Right ventricle myocardium superior (tissue), 1 donor: ENCODE measurements around the gene MTX2. TPM values are rescaled to one million over a fixed set of nuclear protein-coding genes. Genes with fewer than 3 reads are reported as not detected.
"Not testable (repeated sequence)": the region's sequence is repeated elsewhere in the genome, so short reads cannot be mapped to it uniquely, and the experiment has no call there.

Source experiments
- ATAC-seq: fragments of 200-7000 bp; cut with Tn5 transposase; one replicate; pipeline ENCODE4 v1.9.1; 2020; ENCODE audit warnings: mild to moderate bottlenecking; ENCODE audit not compliant: poor library complexity
- DNase-seq: peaks from one replicate; pipeline ENCODE4 v3.0.0-alpha.2; 2020
- intact Hi-C: fragments of 100-400 bp; cut with DNase I; formaldehyde crosslinking; loops from one replicate; pipeline ENCODE4 v1.11.2; 2022
- total RNA-seq: library from RNA; stranded (reverse); fragmentation: NEBNext Ultra II Directional; extraction: Animal tissue kit (Norgen Biotek cat#: 25700); gene quantifications from one replicate; pipeline ENCODE4 v1.2.1, GENCODE V29; 2021
- donor health status: DM: no; HTN: yes; CAD: no; lungs with severe emphysema.

Gene MTX2
- total RNA-seq, 1 donor from 2014 or later, result 50.3 TPM

- DNase-seq, result no peak
- intact Hi-C loops, result no loop called here
- ATAC-seq, result no peak
These were observed 70.0 kb downstream of the MTX2 start for GRCh38 chr2:176339208-176339607.

- no peak for DNase-seq
- no peak for ATAC-seq
- intact Hi-C loops, result no loop called here
These were observed 87.0 kb downstream of the MTX2 start for GRCh38 chr2:176356251-176356650.

DNA sequence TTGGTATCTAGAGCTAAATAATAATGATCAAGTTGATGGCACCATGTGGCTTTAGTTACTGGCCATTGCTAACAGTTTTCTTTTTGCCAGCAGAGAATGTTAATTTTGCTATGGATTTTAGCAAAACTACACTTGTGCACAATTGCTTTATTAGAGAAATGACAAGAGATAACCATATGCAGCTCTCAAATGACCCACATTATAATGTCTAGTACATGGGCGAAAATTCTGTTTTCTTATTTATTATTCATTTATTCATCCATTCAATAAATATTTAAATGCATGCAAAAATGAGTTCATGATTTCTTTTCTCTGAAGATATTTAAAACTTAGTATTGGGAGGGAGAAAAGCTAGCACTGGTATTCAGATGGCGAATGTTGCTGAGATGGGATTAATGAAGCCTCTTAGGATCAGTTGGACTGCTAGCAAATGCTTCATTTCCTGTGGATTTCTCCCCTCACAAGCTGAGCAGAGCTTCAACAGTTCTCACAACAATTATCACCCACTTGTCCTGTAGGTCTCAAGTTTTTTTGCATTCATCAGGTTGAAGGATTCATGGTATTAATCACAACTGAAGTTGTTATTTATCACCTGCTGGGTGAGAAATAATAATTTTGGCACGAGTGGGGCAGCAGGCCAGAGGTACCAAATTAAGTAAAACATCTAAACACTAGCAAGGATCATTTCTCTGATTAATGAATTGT is 95.2 kb downstream of the MTX2 start:
- ATAC-seq, result no peak
- intact Hi-C loops, result no loop called here
- no peak for DNase-seq

- intact Hi-C loops, result no loop called here
- DNase-seq (no peak), ATAC-seq (no peak)
These were observed 99.1 kb downstream of the MTX2 start for GRCh38 chr2:176368349-176368748.

DNA sequence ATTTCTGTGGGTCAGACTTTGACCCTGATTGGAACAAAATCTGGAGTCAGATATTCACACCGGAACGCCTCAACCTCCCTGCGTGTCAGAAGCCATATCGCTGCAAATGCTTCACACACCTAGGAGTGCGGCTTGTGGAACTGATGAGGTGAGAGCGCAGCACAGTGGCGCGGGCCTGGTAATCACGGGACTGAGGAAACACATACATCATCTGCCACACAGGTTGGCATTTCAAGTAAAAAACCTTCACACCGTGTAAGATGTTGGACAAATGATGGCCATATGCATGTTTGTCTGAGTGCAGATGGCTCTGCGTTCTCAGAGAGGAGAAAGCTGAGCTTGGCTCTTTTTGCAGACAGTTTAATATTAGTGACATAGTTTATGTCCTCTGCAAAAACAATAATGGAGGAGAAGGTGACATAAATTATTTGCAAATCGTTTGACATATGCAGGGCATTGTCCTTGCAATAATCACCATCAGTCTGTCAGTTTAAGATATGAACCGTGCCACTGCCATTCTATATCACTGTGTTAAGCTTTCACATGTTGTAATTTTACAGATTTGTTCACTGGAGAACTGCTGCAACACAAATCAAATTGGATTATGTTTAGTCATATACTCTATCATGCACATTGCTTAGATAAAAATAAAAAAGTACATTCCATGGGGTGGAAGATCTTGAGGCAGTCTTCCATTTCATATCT is 101.4 kb downstream of the MTX2 start:
- intact Hi-C loops, result no loop called here
- no peak for ATAC-seq
- no peak for DNase-seq

DNA sequence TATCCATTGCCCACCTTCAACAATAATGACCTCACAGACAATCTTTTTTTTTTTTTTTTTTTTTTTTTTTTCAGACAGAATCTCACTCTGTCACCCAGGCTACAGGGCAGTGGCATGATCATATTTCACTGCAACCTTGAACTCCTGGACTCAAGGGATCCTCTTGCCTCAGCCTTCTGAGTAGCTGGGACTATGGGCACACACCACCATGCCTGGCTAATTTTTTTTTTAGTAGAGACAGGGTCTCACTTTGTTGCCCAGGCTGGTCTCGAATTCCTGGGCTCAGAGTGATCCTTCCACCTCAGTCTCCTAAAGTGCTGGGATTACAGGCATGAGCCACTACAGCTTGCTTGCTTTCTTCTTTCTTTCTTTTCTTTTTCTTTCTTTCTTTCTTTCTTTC is 103.9 kb downstream of the MTX2 start:
- DNase-seq, ATAC-seq, intact Hi-C loops: not testable (repeated sequence)

DNA sequence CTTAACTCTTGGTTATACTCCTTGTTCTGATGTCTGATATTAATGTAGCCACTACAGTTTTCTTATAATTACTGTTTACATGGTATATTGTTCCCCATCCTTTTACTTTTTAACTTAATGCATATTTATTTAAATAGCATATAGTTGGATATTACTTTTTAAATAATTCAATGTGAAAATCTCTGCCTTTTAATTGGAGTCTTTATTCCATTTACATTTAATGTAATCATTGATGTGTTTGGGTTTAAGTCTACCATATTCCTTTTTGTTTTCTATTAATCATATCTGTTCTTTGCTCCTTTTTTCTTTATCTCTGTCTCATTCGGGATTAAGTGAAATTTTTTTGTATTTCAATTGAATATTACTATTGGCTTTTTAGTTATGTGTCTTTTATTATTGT is 109.1 kb downstream of the MTX2 start:
- no peak for DNase-seq

DNA sequence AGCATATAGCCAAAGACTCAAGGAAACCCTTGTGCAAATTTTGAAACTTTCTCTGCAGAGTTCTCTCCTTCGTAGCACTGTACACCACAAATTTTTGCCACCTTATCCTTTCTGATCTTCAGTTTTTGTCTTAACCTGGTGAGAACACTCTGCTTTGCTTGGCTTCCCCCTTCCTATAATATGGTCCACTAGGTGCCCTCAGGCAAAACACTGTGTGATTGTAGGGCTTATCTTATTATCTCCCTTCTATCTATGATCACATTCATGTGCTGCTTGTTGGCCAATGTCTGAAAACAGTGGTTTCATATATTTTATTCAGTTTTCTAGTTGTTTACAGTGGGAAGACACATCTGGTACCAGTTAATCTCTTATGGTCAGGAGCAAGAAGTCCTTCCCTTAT is 111.1 kb downstream of the MTX2 start:
- DNase-seq, result no peak
- intact Hi-C loops, result no loop called here

More for the DNA sequence above, 109.1 kb downstream of the MTX2 start:
- no peak for ATAC-seq
- intact Hi-C loops, result no loop called here

GRCh38 chr2:176383100-176383499 is 113.9 kb downstream of the MTX2 start:
- DNase-seq, result no peak
- intact Hi-C loops, result no loop called here
- no peak for ATAC-seq

More for the DNA sequence above, 111.1 kb downstream of the MTX2 start:
- ATAC-seq, result no peak

- DNase-seq (no peak), ATAC-seq (no peak)
- intact Hi-C loops, result no loop called here
These were observed 114.7 kb downstream of the MTX2 start for GRCh38 chr2:176383836-176384442.

DNA sequence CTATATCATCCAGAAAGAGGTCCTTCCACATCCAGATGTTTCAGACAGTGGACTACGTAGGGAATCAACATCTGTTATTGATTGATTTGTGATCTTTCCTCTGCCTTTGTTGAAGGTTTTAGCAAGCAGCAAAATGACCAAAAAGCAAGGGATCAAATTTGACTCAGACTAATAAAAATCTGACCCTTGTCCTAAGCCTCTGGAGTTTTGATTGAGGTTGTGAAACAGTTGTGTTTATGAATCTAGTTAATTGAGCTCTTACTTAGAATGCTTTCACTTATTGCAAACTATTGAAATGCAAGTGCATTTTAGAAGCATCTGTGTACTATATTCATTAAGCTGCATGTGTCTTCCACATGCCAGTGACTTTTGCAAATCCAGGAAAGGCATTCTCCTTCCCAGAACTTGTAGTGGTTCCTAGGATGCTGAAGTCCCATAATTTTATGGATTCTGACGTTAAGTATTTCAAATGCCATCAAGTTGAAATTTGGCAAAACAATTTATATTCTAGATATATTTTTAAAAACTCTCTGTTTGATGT is 116.0 kb downstream of the MTX2 start:
- no peak for ATAC-seq
- intact Hi-C loops, result no loop called here
- no peak for DNase-seq

DNA sequence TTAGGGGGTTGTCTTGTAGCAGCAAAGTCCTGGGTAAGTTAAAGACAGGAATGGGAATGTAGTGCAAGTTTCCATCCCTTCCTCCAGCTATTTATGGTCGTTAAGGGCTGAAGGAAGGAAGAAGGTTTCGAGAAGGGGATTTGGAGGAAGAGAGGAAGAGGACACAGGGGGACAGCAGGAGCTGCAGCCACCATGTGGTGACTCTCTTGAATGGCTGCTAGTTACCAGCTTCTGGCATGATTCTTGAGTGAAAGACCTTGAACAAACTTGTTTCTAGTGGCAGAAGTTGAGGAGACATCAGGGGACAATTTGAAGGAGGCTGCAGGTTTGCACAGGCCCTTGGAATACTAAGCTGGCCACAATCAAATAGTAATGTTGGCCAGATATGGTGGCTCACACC is 116.6 kb downstream of the MTX2 start:
- intact Hi-C loops, result no loop called here
- ATAC-seq, result no peak
- no peak for DNase-seq

Other genes starting within 250 kb of the MTX2 start
- not detected for gene EVX2, start 185.5 kb upstream of the MTX2 start, total RNA-seq
- gene HOXD13, start 176.7 kb upstream of the MTX2 start, total RNA-seq, result not detected
- not detected for gene HOXD12, start 169.6 kb upstream of the MTX2 start, total RNA-seq
- not detected for gene HOXD11, start 162.2 kb upstream of the MTX2 start, total RNA-seq
- not detected for gene HOXD10, start 152.7 kb upstream of the MTX2 start, total RNA-seq
- not detected for gene HOXD9, start 146.7 kb upstream of the MTX2 start, total RNA-seq
- gene HOXD8, start 139.7 kb upstream of the MTX2 start, total RNA-seq, result 0.32 TPM
- not detected for gene HOXD4, start 117.9 kb upstream of the MTX2 start, total RNA-seq
- 0.38 TPM for gene HOXD3, start 112.1 kb upstream of the MTX2 start, total RNA-seq
- not detected for gene HOXD1, start 80.8 kb upstream of the MTX2 start, total RNA-seq